HG03520 (cell line): ENCODE measurements around the gene PTGDR2.

Experiments used
- ATAC-seq: cut with Tn5 transposase; IDR thresholded peaks from one replicate; pipeline ENCODE4 v1.9.1; 2021; ENCODE audit warnings: mild to moderate bottlenecking, moderate library complexity; ENCODE audit not compliant: unreplicated experiment

PTGDR2 gene

GRCh38 chr11:60855726-60856633 is at the start of gene PTGDR2:
Gene PTGDR2, minus strand, starts transcription at chr11:60855950. Its CDS starts 2,228 bp downstream, at chr11:60853722.
- no peak for ATAC-seq

DNA sequence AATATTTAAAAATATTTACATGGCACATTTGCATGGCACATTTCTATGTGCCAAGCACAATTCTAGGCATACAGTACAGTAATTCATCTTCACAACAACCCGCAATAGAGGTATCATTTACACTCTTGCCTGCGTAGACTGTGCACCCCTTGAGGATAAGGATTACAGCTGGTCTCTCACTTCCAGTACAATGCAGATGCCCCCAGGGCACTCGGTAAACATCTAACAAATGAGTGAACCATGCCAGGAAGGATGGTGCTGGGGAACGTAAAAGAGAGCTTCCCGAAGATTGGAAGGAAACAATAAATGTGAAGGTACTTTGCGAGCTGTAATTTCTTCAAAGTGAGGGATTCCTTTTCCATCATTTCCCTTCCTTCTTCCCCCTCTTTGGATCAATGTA is 49.3 kb upstream of the PTGDR2 start:
- ATAC-seq, result no peak

GRCh38 chr11:60902625-60903024 is 46.9 kb upstream of the PTGDR2 start:
- no peak for ATAC-seq

GRCh38 chr11:60900673-60901404 is 45.1 kb upstream of the PTGDR2 start:
- no peak for ATAC-seq

DNA sequence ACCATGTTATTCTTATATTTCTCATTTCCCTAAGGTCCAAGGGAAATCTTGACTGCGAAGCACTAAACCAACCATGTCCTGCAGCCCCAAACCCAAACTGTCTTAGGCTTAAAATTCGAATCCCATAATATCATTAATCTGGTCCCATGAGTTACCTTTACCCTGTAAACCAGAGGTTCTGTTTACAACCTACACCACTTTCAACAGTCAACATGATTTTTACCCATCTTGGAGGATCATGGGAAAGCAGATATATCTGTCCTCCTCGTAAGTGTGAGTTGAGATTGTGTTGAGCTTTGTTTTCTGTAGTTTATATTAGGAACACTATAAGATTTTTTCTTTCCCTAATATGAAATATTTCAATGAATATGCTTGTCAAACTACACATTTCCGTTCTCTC is 44.2 kb upstream of the PTGDR2 start:
- no peak for ATAC-seq

- no peak for ATAC-seq
These were observed 43.5 kb upstream of the PTGDR2 start for GRCh38 chr11:60899046-60899936.

DNA sequence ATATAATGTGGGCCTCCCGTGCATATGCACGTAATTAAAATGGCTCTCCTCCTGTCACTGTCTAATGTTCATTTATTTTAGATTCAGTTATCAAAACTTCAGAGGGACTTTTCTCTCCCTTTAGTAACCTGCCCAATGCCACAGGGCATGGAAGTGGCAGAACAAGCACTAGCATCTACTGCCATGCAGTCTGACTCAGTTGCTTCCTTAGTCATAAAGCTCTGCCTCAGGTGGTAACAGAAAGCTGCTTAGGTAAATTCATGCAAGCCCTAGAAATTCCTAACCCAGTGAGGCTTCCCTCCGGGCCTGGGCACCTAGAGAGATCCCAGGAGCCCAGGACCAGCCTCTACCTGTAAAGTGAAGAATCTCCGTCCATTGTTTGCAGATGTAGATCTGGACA is 41.7 kb upstream of the PTGDR2 start:
- ATAC-seq, result no peak

GRCh38 chr11:60895687-60896086 is 39.9 kb upstream of the PTGDR2 start:
- ATAC-seq, result no peak

DNA sequence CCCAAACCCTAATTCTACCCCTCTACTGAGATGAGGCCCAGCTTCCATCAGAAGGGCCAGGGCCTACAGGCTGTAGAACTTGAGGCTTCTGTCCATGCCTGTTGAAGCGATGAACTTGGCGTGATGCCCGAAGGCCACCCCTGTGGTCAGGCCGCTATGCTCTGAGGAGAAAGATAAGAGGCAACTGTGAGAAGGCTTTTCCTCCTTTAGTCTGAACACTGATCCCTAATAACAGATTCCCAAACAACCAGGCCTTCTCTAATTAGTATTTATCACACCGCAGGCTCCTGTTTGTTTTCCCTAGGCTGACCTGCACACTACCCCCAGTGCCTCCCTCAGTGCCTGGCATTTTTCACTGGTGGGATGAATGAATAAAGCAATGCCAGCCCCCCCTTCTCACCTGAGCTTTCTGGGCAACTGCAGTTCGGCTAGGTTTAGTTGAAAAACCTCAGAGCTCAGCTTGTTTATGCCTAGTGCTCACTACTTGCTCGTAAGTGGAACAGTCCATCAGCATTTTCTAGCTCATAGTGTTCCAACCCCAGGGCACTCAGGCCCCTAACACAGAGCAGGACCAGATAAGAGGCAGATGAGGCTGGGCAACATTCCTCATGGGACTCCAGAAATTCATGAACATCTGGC is 35.5 kb upstream of the PTGDR2 start:
- no peak for ATAC-seq

DNA sequence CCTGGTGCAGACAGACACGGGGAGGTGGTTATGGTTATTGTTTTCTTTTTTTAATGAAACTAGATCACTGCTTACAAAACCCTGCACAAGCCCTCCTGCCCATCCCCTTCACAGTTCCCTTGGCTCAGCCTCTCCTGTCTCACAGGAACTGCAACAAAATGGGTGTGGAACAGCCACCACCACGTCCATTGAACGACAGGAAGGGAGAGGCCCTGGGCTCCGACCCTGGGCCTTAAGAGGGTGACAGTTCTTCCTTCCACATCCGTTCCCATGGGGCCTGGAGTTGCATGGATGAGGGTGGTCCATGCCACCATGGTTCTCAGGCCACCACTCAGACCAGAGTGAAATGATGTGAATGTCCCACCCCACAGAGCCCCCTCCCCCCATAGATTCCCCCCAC is 34.9 kb upstream of the PTGDR2 start:
- ATAC-seq, result no peak

DNA sequence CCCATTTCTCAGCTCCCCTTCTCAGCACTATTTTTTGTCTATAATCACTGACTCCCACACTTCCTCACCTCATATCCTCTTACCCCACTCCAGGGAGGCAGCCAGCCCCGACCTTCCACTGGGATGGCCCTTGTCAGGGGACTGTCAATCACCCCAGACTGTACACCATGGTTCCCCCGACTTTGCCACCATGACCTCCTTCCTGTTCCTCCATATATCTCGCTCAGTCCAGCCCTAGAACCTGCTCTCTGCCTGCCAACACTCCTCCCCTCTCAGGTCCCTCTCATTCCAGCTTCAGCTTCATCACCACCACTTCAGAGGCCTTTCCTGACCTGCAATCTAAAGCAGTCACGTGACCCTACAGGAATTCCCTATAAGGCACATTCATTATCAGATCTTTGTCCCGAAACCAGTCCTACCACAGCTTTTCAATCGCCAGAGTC is 34.1 kb upstream of the PTGDR2 start:
- ATAC-seq, result no peak

GRCh38 chr11:60887556-60887955 is 31.8 kb upstream of the PTGDR2 start:
- ATAC-seq, result no peak

- ATAC-seq, result no peak
These were observed 25.0 kb upstream of the PTGDR2 start for GRCh38 chr11:60880643-60881282.

- no peak for ATAC-seq
These were observed 24.3 kb upstream of the PTGDR2 start for GRCh38 chr11:60879971-60880588.

DNA sequence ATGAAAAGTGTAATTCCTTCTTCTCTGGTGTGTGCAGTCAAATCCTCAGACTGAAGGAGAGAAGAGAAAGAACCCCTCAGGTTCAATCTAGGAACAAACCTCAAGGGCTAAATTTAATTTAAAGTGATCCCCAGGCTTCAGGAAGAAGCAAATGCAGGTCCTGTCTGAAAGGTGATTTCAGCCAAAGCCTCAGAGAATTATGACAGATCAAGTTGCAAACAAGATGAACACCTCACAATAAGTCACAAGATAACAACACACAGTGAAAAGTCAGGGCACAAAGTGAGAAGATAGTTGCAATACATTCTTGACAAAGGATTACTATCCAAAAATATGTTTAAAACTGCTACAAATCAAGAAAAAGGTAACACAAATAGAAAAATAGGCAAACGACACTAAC is 23.4 kb upstream of the PTGDR2 start:
- ATAC-seq, result no peak

DNA sequence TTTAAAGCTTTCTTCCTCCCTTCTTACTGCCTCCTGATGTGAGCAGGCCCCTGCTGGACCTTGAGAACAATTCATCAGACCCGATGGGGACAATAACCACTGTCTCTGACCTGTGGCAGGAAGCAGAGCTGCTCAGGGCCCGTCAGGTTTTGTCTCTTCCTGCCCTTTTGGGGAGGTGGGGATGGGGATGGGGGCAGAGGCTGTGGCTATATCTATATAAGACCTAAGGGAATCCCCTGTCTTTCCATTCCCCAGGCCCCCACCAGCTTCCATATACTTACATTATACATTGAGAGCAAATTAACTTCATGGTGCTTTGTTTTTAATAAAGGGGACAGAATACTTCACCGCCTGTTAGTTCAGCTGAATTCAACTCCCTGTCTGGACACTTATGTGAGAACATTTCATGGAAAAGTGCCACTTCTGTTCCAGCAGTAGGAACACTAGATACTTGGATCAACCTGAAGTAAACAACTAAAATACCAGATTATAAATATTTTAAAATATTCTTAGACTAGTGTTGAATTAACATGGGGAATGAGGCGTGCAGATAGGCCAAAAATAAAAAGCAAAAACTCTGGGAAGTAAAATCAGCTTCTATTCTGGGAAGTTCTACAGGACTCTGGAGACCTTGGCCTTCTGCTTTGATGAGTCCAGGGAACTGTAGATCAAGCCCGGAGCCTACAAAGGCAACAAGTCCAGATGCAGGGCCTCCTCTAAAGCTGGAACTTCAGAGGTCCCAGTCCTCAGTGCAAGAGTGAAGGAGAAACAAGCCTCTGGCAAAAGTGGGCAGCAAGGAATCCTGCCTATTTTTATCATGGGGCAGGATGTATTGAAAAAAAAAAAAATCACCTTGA is 22.7 kb upstream of the PTGDR2 start:
- ATAC-seq, result no peak

- ATAC-seq, result no peak
These were observed 20.4 kb upstream of the PTGDR2 start for GRCh38 chr11:60876168-60876485.

DNA sequence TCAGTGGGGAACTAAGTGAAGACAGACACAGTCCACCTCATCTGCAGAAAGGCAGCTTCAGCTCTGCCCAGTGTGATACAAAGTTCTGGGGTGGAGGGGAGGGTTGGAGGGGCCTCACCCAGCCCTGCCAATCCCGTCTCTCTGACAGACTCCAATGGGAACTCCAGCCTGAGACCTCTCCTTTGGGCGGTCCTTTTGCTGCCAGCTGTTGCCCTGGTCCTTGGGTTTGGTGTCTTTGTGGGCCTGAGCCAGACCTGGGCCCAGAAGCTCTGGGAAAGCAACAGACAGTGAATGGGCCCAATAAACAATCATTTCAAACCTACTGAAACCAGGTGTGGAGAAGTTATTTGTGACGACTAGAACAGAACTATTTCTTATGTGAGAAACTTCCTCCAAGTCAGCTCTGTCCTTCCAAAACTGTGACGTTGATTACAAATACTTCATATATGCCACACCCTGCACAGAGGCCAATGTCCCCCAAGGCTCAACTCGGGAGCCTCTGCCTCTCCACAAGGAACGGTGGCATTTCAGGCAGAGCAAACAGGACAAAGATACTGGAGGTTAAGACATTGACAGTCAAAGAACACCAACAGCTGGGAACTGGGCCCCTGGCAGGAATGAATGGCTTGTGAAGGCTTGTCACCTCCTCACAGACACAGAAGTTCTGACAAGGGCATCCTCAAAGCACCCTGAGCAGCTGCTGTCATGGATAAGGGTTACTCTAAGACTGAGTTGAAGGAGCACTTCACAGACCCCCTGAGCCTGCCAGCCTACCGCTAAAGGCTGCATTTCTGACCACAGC is 19.8 kb upstream of the PTGDR2 start:
- ATAC-seq, result no peak
